CD4-positive, alpha-beta T cell (primary cell): Measurements from ENCODE around the gene CHMP2B. TPM values are rescaled to one million over a fixed set of nuclear protein-coding genes. Genes with fewer than 3 reads are reported as not detected.
A peak's percentile ranks its signal among the peaks of the same experiment; 100 is the strongest.

Experiments
- ATAC-seq: fragments of 200-7000 bp; cut with Tn5 transposase; one replicate; pipeline ENCODE4 v1.10.0; 2022; ENCODE audit warnings: mild to moderate bottlenecking; ENCODE audit not compliant: poor library complexity
- CTCF ChIA-PET: fragments of 350-600 bp; sonication (Branson Sonifier 250); formaldehyde crosslinking; loops from one replicate; lab custom pipeline; 2021; ENCODE audit warnings: antibody characterized with exemption, inconsistent platforms; lab: Charles Lee
- POLR2A ChIA-PET: fragments of 350-600 bp; sonication (Branson Sonifier 250); formaldehyde crosslinking; loops from one replicate; lab custom pipeline; 2021; ENCODE audit warnings: antibody characterized with exemption, inconsistent platforms; lab: Charles Lee
- DNase-seq, 14 experiments: peaks; one replicate each; pipeline ENCODE4 v3.0.0-alpha.2; 2013 to 2020; ENCODE audit warnings: mixed read lengths in 2 of 14
- H3K27ac ChIP-seq, 2 donors: one replicate each; pipeline versions ENCODE4 v1.5.1 to v1.7.0; 2013; ENCODE audit warnings: low read length in 2 of 2, low read depth in 1 of 2, mild to moderate bottlenecking in 1 of 2
- H3K27me3 ChIP-seq, 2 experiments: 1 replicate in 1 of 2; 2 replicates in 1 of 2; pipeline versions ENCODE4 v1.6.1 to v1.7.0; 2013; ENCODE audit warnings: low read length in 2 of 2, control low read depth in 1 of 2, mild to moderate bottlenecking in 1 of 2, moderate library complexity in 1 of 2; ENCODE audit not compliant: insufficient read depth in 2 of 2, control insufficient read depth in 1 of 2
- H3K36me3 ChIP-seq: one replicate; pipeline ENCODE4 v1.6.1; 2013; ENCODE audit warnings: low read length, control low read depth; ENCODE audit not compliant: insufficient read depth
- H3K4me1 ChIP-seq: one replicate; pipeline ENCODE4 v1.6.1; 2013; ENCODE audit warnings: low read length, control low read depth; ENCODE audit not compliant: insufficient read depth
- H3K4me3 ChIP-seq: one replicate; pipeline ENCODE4 v1.5.1; 2013; ENCODE audit warnings: mild to moderate bottlenecking, low read length, moderate library complexity
- H3K9me3 ChIP-seq, 2 experiments: 1 replicate in 1 of 2; 2 replicates in 1 of 2; pipeline versions ENCODE4 v1.6.1 to v1.7.0; 2013; ENCODE audit warnings: low read length in 2 of 2, mild to moderate bottlenecking in 2 of 2, control low read depth in 1 of 2, moderate library complexity in 1 of 2; ENCODE audit not compliant: control insufficient read depth in 1 of 2, insufficient read depth in 1 of 2
- H3K27ac Mint-ChIP-seq: one replicate; pipeline ENCODE4 v1.8.0; 2020; ENCODE audit warnings: mixed read lengths
- H3K27me3 Mint-ChIP-seq: one replicate; pipeline ENCODE4 v1.8.0; 2021; ENCODE audit warnings: mixed read lengths
- H3K36me3 Mint-ChIP-seq: one replicate; pipeline ENCODE4 v1.8.0; 2021; ENCODE audit warnings: low read depth, mixed read lengths
- H3K4me1 Mint-ChIP-seq: one replicate; pipeline ENCODE4 v1.8.0; 2021; ENCODE audit warnings: low read depth, mixed read lengths
- H3K4me3 Mint-ChIP-seq: one replicate; pipeline ENCODE4 v1.8.0; 2020; ENCODE audit warnings: mild to moderate bottlenecking, mixed read lengths
- H3K9me3 Mint-ChIP-seq: one replicate; pipeline ENCODE4 v1.8.0; 2020; ENCODE audit warnings: mixed read lengths
- intact Hi-C, 2 experiments: fragments of 100-400 bp; cut with DNase I in 1 of 2; cut with micrococcal nuclease in 1 of 2; formaldehyde crosslinking; loops; one replicate each; pipeline versions ENCODE4 v1.15.1 to v1.9.0; 2023 to 2025; cut with DNase I, micrococcal nuclease
- polyA plus RNA-seq, 2 donors: library from polyadenylated mRNA; unstranded; fragments of 120-200 nt; gene quantifications; one replicate each; pipeline ENCODE4 v1.2.1, GENCODE V29; 2013
- total RNA-seq, 174 experiments: library from RNA in 2 of 174; stranded (reverse) in 2 of 174; gene quantifications; one replicate each; pipeline ENCODE4 v1.2.3 and lab custom pipeline; 2021 to 2026
- TF ChIP-seq, protein P1 (sequence below): fragments of 200-600 bp; IDR thresholded peaks from one replicate; pipeline ENCODE4 v1.8.0; 2022; ENCODE audit warnings: antibody characterized with exemption, mild to moderate bottlenecking

Gene CHMP2B, protein sequence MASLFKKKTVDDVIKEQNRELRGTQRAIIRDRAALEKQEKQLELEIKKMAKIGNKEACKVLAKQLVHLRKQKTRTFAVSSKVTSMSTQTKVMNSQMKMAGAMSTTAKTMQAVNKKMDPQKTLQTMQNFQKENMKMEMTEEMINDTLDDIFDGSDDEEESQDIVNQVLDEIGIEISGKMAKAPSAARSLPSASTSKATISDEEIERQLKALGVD
- total RNA-seq: 10 to 100 TPM; 24.7 to 31.5 TPM
- polyA plus RNA-seq (2013, experiment 1 of 2): 30.4 TPM
- polyA plus RNA-seq (2013, experiment 2 of 2): 31.0 TPM
- total RNA-seq (lab: John Stamatoyannopoulos, UW): 40.4 to 99.1 (median 63.0) reads per million in 172 experiments

DNA sequence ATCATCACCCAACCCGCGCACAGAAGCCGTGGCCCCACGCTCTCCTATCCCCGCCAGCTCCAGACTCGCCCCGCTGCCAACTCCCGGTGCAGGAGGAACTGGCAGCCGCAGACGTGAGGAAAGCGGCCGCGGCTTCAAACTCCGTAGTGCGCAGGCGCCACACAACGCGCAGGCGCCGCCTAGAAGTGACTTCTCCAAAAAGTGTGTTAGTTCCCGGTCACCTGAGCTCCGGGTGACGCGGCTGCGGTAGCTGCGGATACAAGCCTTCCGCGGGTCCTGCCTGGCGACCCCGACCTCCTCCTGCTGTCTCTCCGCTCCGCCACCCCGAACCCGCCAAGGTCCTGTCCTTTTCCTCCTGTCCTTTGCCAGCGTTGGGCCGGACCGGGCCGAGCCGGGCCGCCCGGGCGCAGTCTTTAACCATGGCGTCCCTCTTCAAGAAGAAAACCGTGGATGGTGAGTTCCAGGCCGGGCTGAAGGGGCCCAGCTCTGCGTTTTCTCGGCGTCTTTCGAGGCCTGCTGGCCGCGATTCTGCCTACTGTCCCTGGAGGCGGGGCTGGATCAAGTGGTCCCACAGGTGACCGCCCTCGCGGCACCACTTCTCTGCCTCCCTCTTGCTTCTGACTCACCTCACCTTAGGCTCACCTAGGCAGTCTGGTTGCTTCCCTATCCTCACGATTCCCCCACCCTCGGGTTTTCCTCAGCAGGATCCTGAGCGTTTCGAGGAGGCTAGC, at the start of gene CHMP2B:
CHMP2B (plus strand) TSS at position 206 of the 731 bp plus-strand sequence; CDS start at position 420, 214 bp downstream.
- POLR2A ChIA-PET: interaction anchor here (0.6 to 1.5 kb wide), 6 partner anchors 32 to 923 kb away, joined by 3 to 12 read pairs (median 4); partner anchors contain the start of genes C3orf38, CGGBP1 and ZNF654
- Histone ChIP-seq H3K27ac (peak within 1 kb of the TSS; percentile 65 to 85), H3K4me1 (peaks cover 9% of the 10 kb centered on the region), H3K27me3 (peaks cover 0 to 7% of the 10 kb centered on the region in 2 experiments), H3K4me3 (peak within 1 kb of the TSS; percentile 90), H3K9me3 (no peaks in the 10 kb centered on the region), H3K36me3 (peaks cover 7% of the 10 kb centered on the region)
- H3K27ac Mint-ChIP-seq: peak within 1 kb of the TSS; percentile 93
- CTCF ChIA-PET: no interaction called here
- ATAC-seq: peak; percentile 91
- peaks cover 13% of the 10 kb centered on the region for H3K27me3 Mint-ChIP-seq
- peak within 1 kb of the TSS; percentile 97 for H3K4me3 Mint-ChIP-seq
- intact Hi-C loops: loop anchor here in 1 of 2 experiments (5.0 kb wide), 1 partner anchor 920 kb away; the partner anchor contains the start of gene C3orf38
- TF ChIP-seq, protein P1, sequence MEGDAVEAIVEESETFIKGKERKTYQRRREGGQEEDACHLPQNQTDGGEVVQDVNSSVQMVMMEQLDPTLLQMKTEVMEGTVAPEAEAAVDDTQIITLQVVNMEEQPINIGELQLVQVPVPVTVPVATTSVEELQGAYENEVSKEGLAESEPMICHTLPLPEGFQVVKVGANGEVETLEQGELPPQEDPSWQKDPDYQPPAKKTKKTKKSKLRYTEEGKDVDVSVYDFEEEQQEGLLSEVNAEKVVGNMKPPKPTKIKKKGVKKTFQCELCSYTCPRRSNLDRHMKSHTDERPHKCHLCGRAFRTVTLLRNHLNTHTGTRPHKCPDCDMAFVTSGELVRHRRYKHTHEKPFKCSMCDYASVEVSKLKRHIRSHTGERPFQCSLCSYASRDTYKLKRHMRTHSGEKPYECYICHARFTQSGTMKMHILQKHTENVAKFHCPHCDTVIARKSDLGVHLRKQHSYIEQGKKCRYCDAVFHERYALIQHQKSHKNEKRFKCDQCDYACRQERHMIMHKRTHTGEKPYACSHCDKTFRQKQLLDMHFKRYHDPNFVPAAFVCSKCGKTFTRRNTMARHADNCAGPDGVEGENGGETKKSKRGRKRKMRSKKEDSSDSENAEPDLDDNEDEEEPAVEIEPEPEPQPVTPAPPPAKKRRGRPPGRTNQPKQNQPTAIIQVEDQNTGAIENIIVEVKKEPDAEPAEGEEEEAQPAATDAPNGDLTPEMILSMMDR: no peak
- DNase-seq: peak; percentile 86 to 96 (median 90)
- H3K36me3 Mint-ChIP-seq: peaks cover 18% of the 10 kb centered on the region
- peaks cover 2% of the 10 kb centered on the region for H3K9me3 Mint-ChIP-seq
- H3K4me1 Mint-ChIP-seq: peaks cover 53% of the 10 kb centered on the region

DNA sequence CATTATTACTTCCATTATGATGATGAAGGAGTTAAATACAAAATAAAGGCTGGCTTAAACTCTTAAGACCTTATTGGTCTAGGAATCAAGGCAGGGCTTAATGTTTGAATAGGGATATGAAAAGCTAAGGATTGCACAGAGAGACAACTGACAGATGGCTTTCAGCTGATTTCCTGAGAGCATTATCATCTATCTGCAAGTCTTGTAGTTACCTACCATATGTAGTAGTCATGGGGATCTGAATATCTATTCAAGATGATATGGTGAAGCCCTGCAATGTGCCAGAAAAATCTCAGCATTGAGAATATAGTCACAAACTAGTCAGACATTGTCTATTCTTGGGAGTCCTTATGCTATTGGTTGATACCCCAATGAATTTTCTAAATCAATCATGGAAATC, 47.5 kb upstream of the CHMP2B start:
- no peaks in the 10 kb centered on the region for H3K36me3 Mint-ChIP-seq
- H3K27ac ChIP-seq: no peak overlapping the region
- no peak overlapping the region for H3K4me3 ChIP-seq
- no peaks in the 10 kb centered on the region for H3K4me1 Mint-ChIP-seq
- peaks cover 22% of the 10 kb centered on the region for H3K27me3 Mint-ChIP-seq
- DNase-seq: no peak
- no peaks in the 10 kb centered on the region for H3K4me1 ChIP-seq
- no peaks in the 10 kb centered on the region for H3K9me3 ChIP-seq
- H3K27ac Mint-ChIP-seq: no peak overlapping the region
- ChIA-PET POLR2A (no interaction called here), CTCF (interaction anchor here (1.1 to 1.5 kb wide), 2 partner anchors 12 to 13 kb away, joined by 4 read pairs; no protein-coding TSS in a partner anchor)
- ATAC-seq: no peak
- TF ChIP-seq, protein P1: no peak
- no peaks in the 10 kb centered on the region for H3K27me3 ChIP-seq
- H3K36me3 ChIP-seq: no peaks in the 10 kb centered on the region
- intact Hi-C loops: no loop called here
- no peaks in the 10 kb centered on the region for H3K9me3 Mint-ChIP-seq
- no peak overlapping the region for H3K4me3 Mint-ChIP-seq

GRCh38 chr3:87181551-87181950, 45.6 kb upstream of the CHMP2B start:
- no peaks in the 10 kb centered on the region for H3K9me3 ChIP-seq
- H3K36me3 ChIP-seq: no peaks in the 10 kb centered on the region
- Mint-ChIP-seq H3K27ac (no peak overlapping the region), H3K4me3 (no peak overlapping the region), H3K27me3 (peaks cover 30% of the 10 kb centered on the region), H3K36me3 (no peaks in the 10 kb centered on the region), H3K9me3 (no peaks in the 10 kb centered on the region), H3K4me1 (no peaks in the 10 kb centered on the region)
- ATAC-seq: no peak
- intact Hi-C loops: no loop called here
- H3K27me3 ChIP-seq: no peaks in the 10 kb centered on the region
- no peak for DNase-seq
- H3K4me1 ChIP-seq: no peaks in the 10 kb centered on the region
- TF ChIP-seq, protein P1: no peak
- ChIA-PET POLR2A (no interaction called here), CTCF (no interaction called here)
- no peak overlapping the region for H3K27ac ChIP-seq
- H3K4me3 ChIP-seq: no peak overlapping the region
